ENCODE results near the gene ZNF212.

The ZNF212 gene

DNA sequence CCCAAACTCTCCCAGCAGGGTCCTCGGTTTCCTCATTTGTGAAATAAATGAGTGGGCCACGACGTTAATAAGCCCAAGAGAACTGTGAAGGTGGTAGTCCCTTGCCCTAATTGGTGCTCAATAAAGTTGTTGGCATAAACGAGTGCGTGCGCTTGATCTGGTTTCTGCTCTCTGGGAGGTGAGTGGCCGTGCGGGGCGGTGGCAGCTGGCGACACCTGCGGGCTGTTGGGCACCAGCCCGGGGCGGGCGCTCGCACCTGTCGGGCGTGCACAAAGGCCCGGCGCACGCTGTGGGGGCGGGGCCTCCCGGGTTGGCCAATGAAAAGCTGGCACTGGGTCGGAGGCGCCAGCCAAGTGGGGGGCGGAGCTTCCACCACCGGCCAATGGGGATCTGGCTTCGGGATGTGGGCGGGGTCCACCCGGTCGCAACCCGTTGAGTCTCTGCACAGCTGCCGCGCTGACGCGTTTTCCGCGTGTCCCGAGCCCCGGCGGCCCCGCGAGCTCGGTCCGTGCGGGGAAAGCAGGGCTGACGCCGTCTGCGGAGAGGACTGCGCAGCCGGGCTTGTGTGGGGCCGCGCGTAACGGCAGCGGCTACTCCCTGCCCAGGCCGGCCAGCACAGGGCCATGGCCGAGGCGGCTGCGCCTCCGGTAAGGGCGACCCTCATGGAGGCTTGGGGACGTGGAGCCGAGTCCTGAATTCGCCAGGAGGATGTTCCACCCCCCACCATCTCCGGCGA lies 45.6 kb downstream of the ZNF212 start:
- H3K4me3 ChIP-seq (ENCODE audit: low read depth, low read length): peak overlapping the region; percentile 73

DNA sequence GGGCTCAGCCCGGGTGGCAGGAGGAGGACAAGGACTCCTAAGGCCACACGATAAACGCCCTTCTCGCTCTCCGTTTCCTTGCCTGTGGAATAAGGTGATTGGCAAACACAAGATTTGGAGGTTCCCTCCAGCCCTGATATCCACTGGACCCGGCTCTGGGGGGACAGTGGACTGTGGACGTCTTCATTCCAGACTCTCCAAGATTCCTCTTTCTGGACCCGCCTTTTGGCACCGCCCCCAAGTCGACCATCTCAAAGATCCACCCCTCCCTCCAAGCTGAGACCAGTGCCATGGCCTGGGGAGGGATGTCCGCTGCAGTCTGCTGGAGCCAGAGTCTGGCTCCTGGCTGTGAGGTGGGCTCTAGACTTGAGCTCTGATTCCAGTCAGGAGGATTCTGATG lies 46.2 kb downstream of the ZNF212 start:
- H3K4me3 ChIP-seq (ENCODE audit: low read depth, low read length): peak overlapping the region; percentile 73

DNA sequence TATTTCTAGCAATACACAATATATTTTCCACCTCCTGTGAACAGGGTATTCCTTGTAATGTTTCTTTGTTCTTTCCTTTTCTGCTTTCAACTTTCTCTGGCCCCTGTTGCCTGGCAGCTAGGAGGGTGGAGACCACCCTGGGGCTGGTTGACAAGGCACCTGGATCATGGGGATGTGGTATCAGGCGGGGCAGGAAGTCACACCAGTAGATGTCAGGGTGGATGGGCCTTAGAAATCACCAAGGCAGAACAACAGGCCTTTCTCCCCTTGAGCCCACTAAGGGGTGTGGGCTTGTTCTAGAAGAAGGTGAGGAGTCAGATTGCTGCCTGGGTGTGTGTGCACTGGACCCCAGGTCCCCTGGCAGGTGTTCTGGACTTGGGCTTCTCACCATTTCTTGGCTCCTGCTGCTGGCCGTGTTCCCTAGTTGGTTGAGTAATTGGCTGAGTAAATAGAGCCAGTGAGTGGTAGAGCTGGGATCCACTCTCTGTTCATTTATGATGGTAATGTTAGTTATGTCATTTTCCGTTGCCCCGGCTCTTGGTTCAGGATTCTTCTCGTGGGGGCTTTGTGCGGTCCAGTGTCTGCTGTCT lies 47.5 kb downstream of the ZNF212 start:
- H3K4me3 ChIP-seq (ENCODE audit: low read depth, low read length): no peak overlapping the region

DNA sequence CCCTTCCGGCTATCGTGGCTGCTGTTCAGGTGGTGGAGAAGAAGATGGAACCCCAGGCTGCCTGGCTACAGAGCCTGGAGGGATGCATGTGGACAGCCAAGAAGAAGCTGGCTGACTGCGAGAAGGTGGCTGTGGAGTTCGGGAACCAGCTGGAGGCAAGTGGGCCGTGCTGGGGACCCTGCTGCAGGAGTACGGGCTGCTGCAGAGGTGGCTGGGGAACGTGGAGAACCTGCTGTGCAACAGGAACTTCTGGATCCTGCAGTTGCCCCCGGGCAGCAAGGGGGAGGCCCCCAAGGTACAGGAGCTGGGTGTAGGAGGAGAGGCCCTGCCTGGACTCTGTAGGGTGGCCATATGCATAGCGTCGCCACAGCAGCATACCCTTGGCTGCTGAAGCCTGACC lies 48.2 kb downstream of the ZNF212 start:
- no peak overlapping the region for H3K4me3 ChIP-seq (ENCODE audit: low read depth, low read length)

DNA sequence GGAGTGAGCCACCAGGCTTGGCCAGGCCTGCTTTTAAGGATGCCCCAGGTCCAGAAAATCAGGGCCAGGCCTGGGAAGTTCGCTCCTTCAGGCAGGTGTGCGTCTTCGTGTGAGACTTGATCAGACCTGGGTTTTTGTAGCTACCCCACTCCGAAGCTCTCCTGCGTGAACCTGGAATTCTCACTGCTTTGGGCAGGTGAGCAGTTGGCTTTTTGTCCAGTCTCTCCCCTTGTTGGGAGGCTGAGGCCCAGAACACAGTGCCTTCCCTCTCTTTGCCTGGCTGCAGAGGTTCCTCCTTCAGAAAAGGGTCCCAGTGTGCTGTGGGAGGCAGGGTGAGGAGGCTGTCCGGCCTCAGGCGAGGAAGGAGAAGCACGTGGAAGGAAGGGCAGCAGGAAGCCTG lies 49.8 kb downstream of the ZNF212 start:
- H3K4me3 ChIP-seq (ENCODE audit: low read depth, low read length): no peak overlapping the region

DNA sequence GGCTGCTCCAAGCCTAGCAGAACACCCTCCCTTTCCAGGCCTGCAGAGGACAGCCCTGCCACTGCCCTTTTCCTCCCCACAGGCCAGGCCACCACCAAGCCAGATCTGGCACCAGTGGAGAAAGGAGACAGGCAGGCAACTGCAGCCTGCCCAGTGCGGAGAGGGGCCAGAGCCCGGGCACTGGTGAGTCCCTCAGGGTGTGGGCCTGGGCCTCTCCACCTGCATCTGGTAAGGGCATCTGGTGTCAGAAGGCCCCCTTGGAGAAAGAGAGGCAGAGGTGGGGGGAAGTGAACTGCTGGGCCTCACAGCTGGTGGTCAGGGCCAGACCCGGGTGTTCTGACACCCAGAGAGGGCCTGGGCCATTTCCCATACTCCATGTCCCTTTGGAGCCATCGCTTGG lies 50.4 kb downstream of the ZNF212 start:
- no peak overlapping the region for H3K4me3 ChIP-seq (ENCODE audit: low read depth, low read length)

DNA sequence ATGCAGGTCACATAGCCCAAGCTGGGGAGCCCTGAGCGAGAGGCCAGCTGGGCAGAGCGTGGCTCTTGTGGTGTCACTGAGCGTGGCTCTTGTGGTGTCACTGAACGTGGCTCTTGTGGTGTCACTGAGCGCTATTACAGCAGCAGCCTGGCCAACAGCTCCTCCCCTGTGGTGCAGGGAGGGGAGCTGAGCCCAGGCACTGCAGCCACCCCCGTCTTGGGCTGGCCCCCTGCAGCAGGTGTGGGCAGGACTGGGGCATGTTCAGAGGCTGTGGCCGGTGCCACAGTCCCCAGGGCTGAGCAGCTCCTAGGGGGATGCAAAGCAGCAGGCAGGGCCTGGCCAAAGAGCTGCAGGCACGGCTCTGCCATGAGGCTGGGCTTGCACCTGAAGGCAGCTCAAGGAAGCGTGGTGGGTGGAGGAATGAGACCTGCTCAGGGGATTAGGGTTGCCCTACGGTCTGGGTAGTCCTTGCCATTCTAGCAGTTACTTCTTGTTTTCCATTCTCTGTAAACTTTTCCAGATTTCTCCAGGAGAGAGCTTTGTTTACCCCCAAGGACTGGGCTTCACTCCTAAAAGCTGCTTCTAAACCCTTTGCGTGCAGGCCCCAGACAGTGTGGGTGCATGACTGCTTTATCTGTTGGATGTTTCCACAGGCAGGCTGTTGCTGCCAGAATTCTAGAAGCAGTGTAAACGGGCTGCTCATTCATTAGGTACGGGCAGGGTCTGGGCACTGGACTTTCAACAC lies 51.8 kb downstream of the ZNF212 start:
- no peak overlapping the region for H3K4me3 ChIP-seq (ENCODE audit: low read depth, low read length)

DNA sequence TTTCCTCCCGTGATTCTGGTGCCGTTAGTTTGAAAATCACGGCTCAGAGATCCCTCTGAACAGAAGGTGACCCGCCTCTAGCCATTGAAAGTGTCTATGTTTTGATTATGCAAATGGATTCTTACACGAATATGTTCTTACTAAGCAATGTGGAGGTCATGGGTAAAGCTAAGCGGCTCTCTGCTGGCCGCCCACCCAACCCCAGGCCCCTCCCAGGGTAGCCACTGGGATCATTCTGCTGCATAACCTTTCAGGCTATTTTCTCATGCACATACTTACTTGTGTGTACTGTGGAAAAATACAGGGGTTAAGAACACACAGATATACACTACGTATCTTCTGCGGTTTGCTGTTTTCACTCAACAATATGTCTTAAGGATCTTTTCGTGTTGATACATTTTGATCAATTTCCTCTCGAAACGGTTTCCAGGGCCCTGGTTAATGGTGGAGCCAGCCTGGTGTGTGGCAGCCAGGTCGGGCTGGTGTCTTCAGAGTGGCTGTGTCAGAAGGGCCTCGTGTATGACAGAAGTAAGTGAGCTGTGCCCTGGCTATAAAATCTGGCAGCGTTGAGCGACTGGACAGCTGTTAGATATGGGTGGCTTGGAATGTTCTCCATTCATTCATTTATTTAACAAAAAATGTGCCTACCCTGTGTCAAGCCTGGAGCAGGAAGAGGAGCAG lies 52.5 kb downstream of the ZNF212 start:
- no peak overlapping the region for H3K4me3 ChIP-seq (ENCODE audit: low read depth, low read length)

DNA sequence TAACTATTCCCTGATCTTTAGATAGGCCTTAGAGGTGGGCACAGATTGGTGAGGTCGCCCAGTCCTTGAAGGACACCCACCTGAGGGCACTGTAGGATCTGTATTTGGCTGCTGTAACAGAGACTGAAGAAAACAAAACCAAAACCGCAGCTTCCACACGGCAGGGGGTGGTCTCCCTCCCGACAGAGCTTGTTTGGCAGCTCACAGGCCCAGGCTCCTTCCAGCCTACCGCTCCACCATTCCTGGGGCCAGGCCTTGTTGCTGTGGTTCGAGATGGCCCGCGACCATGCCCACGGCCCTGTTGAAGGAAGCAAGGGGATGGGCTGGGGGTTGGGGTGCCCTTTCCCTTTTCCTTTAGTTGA lies 53.0 kb downstream of the ZNF212 start:
- H3K4me3 ChIP-seq (ENCODE audit: low read depth, low read length): no peak overlapping the region

DNA sequence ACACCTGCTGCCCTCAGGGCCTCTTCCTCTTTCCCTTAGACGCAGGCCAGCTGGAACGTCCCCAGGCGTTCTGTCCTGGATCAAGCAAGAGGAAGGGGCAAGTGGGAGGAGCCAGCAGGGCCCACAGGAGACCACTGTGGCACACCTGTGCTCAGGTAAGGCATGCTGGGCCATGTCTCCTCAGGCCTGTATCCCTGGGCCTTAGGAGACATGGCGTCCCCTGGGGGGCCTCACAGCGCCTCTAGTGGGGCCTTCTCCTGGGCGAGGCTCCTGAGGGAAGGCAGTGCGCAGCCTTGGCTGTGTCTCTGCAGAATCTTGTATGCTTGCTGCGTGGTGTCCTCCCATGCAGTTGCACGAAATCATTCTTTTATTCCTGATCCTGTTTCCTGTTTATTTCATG lies 53.9 kb downstream of the ZNF212 start:
- H3K4me3 ChIP-seq (ENCODE audit: low read depth, low read length): no peak overlapping the region

DNA sequence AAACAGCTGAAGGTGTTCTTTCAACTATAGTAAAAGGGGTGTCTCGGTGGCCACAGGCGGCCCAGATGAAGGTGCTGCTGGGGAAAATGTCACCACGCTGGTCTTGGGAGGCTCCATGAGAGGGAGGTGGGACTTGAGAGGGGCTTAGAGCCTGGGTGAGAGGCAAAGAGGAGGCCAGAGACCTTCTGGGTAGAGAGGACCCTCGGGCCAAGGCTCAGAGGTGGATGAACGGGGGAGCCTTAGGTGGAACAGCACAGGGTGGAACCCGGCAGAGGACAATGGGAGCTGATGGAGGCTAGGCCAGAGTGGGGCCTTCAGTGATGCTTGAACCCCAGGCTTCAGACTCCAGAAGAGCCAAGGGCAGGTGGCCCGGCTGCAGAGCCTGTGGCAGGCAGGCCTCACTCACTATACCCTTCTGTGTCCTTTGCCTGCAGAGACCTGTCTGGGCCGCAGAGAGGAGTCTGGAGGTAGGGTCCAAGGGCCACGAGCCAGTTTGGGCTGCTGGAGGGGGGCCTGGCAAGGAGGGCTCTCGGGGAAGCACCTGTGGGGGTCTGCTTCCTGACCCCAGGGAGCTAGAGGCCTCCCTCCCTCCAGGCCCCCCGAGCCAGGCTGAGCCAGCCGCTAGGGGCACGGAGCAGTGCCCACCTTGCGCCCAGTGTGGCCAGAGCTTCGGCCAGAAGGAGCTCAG lies 54.6 kb downstream of the ZNF212 start:
- no peak overlapping the region for H3K4me3 ChIP-seq (ENCODE audit: low read depth, low read length)

DNA sequence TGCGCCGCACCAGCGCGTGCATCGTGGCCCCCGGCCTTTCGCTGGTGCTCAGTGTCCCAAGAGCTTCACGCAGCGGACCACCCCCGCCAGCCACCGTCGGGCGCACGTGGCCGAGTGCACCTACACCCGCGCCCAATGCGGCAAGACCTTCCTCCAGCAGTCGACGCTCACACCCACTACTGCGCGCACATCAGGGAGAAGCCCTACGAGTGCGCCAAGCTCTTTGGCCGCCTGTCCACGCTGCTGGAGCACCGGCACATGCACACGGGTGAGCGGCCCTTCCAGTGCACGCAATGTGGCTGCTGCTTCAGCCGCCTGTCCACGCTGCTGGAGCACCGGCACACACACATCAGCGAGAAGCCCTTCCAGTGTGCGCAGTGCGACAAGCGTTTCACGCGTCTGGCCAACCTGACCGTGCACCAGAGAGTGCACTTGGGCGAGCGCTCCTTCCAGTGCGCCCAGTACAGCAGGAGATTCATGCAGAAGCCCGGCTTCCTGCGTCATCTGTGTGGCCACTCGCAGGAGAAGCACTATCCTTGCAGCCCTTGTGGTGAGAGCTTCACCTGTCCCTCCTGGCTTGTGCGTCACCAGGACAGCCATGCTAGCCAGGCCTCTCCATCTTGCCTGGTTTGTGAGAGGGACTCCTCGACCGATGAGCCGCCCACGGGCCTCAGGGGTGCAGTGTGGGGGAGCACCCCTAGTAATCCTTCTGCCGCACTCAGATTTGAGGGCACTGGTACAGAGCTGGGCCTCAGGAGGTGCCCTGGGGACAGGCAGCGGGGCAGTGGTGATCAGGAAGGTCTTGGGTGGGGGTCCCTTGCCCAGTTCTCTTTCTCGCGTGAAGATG lies 55.4 kb downstream of the ZNF212 start:
- no peak overlapping the region for H3K4me3 ChIP-seq (ENCODE audit: low read depth, low read length)

DNA sequence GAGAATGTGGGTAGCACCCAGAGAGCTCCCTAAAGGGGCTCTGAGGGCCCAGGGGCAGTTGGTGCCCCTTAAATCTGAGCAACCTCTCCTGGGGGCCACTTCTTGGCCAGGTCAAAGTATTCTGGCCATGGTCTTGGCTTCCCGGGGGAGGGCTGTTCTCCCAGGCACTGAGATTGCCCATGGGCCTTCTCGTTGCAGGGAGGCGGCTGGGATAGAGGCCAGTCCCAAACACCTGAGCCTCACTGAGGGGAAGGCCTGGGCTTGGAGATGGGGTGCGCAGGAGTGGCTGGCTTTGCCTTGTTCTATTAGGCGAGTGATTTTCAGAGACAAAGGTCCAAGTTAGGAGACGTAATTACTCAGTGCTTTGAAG lies 56.0 kb downstream of the ZNF212 start:
- no peak overlapping the region for H3K4me3 ChIP-seq (ENCODE audit: low read depth, low read length)

DNA sequence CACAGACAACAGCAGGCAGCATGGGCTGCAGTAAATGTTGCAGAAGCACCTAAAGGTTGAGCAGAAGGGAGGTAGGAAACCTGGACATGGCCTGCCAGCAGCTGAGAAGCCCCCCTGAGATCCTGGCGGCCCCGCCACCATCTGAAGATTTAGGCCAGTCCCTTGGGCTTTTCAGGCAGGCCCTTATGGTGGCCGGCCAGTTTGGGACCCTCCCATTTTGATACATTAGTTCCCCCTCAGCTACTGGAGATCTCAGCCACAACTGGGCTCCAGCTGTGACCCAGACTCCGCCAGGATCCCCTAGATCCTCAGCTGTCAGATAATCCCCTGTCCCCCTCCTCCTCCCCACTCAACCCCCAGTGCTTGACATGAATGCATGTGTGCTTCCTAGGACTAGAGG lies 56.9 kb downstream of the ZNF212 start:
- no peak overlapping the region for H3K4me3 ChIP-seq (ENCODE audit: low read depth, low read length)

DNA sequence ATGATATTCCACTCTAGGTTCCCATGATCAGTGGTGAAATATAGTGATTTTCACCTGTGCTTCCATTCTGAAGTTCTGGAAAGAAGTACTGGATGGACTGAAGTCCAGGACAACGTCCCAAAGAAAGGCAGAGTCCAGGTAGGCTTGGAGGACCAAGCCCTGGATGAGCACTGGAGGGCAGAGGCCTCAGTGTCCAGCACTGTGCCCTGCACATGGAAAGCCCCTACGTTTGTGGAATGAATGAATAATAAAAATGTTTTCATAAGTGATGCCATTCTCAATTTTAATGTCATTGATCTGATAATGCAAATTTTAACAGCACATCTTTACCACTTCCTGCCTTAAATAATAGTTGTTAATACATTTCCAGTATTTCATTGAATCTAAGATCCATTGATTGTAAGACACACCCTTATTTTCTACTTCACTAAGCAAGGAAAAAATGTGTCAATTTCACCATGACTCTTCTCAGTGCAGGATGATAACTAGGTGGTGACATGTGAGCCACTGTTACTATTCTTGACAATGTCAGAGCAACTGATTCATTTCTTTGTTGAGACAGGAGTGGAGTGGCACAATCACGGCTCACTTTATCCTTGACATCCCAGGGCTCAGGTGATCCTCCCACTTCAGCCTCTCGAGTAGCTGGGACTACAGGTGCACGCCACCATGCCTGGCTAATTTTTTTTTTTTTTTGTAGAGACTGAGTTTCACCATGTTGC lies 57.7 kb downstream of the ZNF212 start:
- H3K4me3 ChIP-seq (ENCODE audit: low read depth, low read length): no peak overlapping the region

DNA sequence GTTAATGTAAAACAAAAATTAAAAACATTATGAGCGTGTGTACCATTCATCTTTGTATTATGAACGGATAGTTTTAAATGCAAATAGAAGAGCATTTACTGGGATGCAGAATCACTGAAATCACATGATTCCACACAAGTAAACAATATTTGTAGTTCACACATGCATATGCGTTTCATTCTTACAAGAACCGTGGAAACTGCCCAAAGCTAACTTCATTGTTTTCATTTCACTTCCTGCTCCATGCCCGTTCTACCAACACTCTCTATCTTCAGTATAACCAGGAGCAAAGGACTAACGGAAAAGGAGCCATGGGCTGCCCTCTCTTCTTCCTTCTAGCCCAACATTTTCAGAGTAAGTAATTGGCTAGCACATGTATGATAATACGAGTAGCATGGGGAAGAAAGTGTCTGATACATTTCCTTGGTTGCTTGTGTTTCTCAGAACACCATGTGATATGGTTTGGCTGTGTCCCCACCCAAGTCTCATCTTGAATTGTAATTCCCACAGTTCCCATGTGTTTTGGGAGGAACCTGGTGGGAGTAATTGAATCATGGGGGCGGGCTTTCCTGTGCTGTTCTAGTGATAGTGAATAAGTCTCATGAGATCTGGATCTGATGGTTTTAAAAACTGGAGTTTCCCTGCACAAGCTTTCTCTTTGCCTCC lies 61.3 kb downstream of the ZNF212 start:
- H3K4me3 ChIP-seq (ENCODE audit: low read depth, low read length): no peak overlapping the region

DNA sequence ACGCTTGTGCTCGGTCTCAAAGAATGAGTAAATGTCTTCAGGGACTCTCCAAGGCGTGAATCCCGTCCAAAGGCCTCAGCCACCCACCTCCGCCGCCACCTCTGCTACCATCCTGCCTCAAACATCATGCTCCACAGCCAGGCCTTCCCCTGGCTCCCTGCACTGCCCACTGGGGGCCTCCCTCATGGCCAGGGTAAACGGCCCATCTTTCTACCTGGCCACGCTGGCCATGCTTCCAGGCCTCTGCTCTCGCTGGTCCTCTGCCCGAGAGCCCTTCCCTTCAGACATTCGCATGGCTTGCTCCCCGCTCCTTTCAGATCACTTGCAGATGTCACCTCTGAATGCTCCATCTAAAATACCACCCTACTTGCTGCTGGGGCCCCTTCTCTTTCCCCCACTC lies 62.8 kb downstream of the ZNF212 start:
- no peak overlapping the region for H3K4me3 ChIP-seq (ENCODE audit: low read depth, low read length)

DNA sequence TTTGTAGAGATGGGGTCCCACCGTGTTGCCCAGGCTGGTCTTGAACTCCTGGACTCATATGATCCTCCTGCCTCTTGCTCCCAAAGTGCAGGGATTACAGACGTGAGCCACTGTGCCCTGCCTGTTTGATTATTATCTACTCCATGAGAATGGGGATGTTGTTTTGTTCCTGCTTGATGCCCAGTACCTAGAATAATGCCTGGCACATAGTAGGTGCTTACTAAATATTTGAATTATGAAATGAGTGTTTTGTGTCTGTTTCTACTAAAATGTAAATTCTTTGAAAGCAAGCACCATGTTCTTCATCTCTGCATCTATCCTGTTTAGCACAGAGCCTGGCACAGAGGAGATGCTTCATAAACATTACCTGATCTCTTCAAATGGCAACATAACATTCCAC lies 63.4 kb downstream of the ZNF212 start:
- no peak overlapping the region for H3K4me3 ChIP-seq (ENCODE audit: low read depth, low read length)

DNA sequence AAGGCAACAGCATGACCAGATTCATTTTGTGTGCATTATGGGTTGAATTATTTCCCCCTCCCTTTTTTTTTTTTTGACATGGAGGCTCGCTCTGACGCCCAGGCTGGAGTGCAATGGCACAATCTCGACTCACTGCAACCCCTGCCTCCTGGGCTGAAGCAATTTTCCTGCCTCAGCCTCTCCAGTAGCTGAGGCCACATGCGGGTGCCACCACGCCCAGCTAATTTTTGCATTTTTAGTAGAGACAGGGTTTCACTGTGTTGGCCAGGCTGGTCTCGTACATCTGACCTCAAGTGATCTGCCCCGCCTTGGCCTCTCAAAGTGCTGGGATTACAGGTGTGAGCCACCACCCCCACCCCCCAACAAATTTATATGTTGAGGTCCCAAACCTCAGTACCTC lies 64.6 kb downstream of the ZNF212 start:
- H3K4me3 ChIP-seq (ENCODE audit: low read depth, low read length): no peak overlapping the region
